Measurements from ENCODE around the gene TREH.

DNA sequence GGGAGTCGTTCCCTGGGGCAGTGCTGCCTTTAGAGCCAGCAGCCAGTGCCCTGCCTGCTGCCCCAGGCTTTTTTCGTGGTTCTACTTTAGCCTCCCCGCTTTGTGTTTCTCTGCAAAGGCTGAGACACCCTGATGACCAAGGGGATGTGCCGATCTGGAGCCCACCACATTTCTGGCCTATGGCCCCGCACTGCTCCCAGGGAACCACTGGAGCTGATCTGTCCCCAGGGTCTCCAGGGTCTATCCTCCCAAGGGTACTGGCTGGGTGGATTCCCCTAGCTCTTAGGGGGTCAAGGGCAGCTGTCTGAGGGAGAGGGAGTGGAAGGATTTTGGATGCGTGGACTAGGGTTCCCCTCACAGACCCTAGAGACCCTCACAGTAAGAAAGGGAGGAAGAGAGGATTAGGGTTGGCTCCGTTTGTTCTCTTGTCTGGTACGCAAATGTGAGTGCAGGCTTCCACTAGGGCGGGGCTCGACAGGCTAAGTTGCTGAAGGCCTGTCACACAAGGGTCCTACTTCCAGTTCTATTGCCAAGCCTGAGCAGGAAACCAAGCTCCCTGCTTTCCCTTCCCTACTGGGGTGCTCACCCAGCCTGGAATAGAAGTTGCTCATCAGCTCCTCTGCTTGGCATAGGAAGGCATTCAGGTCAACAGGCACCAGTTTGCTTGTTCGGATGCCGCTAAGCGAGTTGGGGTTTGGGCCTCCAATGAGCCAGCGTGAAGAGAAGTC lies 19.3 kb downstream of the TREH start:
- TF ChIP-seq POLR2A (IDR thresholded peaks at IDR 0.05; ENCODE audit: low read depth, low read length) (no peak), POLR2AphosphoS5 (IDR thresholded peaks at IDR 0.05; ENCODE audit: low read depth, low read length) (no peak)
